GM13976 (cell line): Measurements from ENCODE around the gene TXNDC17.
"Not testable (repeated sequence)": the region's sequence is repeated elsewhere in the genome, so short reads cannot be mapped to it uniquely, and the experiment has no call there.

Source experiments
- DNase-seq: peaks from one replicate; pipeline ENCODE4 v3.0.0; 2012; ENCODE audit warnings: low spot score
- in situ Hi-C: fragments of 300-500 bp; cut with MboI; formaldehyde crosslinking; loops from one replicate; pipeline ENCODE4 v1.12.0; 2022; ENCODE audit warnings: low sequenced_read_pairs, mixed read lengths, inconsistent platforms; ENCODE audit not compliant: unreplicated experiment
- TF ChIP-seq, protein P1 (sequence below): IDR thresholded peaks from 2 replicates; pipeline ENCODE4 v1.5.1; 2012; ENCODE audit warnings: borderline replicate concordance, mild to moderate bottlenecking; ENCODE audit not compliant: insufficient read depth; ENCODE audit errors: extremely low read depth, missing control alignments, control extremely low read depth

Gene TXNDC17

DNA sequence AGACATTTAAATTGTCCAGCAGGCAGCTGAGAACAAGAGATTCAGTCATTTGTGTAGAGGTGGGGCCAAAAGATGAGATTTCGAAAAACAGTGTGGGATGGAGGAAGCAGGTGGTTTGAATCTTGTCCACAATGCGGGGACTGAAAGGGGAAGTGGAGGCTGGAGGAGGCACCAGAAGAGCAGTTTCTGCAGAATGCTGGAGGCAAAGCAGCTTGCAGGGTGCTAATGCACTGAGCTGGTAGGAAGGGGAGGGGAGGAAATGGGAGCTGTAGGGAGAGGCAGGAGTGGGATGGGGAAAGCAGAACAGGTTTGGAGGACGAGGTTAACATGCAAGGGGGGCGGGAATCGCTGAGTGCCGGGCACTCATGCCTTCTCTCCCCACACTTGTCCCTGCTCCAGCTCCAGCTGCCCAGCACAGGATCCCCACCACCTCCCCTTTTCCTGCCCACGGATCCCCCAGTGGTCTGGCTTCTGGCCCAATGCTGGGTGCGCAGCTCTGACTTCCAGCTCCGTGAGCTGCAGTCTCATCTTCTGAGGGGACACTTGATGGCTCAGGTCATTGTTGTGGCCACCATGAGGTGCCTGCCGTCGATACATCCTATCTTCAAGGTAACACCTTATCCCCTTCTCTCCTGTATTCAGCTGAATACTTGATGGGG, 20.1 kb downstream of the TXNDC17 start:
- peak; percentile 69 for DNase-seq
- TF ChIP-seq, protein P1, sequence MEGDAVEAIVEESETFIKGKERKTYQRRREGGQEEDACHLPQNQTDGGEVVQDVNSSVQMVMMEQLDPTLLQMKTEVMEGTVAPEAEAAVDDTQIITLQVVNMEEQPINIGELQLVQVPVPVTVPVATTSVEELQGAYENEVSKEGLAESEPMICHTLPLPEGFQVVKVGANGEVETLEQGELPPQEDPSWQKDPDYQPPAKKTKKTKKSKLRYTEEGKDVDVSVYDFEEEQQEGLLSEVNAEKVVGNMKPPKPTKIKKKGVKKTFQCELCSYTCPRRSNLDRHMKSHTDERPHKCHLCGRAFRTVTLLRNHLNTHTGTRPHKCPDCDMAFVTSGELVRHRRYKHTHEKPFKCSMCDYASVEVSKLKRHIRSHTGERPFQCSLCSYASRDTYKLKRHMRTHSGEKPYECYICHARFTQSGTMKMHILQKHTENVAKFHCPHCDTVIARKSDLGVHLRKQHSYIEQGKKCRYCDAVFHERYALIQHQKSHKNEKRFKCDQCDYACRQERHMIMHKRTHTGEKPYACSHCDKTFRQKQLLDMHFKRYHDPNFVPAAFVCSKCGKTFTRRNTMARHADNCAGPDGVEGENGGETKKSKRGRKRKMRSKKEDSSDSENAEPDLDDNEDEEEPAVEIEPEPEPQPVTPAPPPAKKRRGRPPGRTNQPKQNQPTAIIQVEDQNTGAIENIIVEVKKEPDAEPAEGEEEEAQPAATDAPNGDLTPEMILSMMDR, result no peak
- in situ Hi-C loops, result loop anchor here (25.0 kb wide), 1 partner anchor 351 kb away; the partner anchor contains the start of genes BCL6B and RNASEK

DNA sequence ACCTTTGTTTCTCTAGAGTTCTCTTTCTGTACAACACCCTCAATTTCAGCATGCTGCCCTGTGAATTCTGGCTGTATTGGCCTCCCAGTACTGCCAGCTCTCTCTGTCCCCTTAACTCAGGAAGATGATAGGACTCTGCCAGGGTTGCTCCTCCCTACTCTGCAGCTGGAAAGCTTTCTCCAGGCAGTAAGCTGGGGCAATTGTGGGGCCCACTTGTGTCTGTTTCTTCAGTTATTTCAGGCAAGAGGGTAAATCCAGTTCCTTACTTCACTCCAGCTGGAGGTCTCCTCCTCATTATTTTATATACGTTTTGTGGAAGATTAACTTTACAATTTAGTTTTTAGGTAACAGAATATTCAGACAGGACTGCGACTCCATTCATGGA, 20.6 kb downstream of the TXNDC17 start:
- TF ChIP-seq, protein P1, result no peak
- no peak for DNase-seq
- in situ Hi-C loops, result loop anchor here (25.0 kb wide), 1 partner anchor 351 kb away; the partner anchor contains the start of genes BCL6B and RNASEK

DNA sequence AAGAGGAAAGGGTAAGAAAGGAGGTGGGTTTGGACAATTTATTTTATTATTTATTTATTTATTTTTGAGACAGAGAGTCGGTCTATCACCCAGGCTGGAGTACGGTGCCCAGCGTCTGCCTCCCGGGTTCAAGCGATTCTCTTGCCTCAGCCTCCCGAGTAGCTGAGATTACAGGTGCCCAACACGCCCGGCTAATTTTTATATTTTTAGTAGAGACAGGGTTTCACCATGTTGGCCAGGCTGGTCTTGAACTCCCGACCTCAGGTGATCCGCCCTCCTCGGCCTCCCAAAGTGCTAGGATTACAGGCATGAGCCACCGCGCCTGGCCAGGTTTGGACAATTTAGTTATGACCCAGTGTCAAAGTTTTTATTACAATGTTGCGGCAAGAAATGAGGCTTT, 22.3 kb downstream of the TXNDC17 start:
- not testable (repeated sequence) for DNase-seq
- in situ Hi-C loops, result loop anchor here (25.0 kb wide), 1 partner anchor 349 kb away; the partner anchor contains the start of genes BCL6B and RNASEK

DNA sequence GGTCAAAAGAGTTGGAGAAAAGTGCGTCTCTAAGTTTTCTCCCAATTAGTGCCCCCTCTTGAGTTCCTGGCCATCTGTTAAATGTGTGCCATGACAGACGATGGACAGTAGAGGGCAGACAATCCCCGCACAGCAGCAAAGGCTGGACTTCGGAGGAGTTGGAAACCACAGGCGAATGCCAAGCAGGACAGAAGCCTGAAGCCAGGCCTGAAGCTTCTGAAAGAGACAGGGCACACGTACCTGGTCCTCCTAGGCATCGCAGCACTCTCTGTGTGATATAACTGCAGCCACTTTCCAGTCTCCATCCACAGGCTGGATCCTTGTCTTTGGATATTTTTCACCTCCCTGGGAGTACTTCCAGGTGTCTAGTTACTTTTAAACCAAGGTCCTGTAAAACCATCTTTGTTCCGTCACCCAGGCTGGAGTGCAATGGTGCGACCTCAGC, 25.2 kb downstream of the TXNDC17 start:
- DNase-seq, result peak; percentile 78
- TF ChIP-seq, protein P1, result peak; percentile 94
- in situ Hi-C loops, result loop anchor here (25.0 kb wide), 1 partner anchor 346 kb away; the partner anchor contains the start of genes BCL6B and RNASEK

DNA sequence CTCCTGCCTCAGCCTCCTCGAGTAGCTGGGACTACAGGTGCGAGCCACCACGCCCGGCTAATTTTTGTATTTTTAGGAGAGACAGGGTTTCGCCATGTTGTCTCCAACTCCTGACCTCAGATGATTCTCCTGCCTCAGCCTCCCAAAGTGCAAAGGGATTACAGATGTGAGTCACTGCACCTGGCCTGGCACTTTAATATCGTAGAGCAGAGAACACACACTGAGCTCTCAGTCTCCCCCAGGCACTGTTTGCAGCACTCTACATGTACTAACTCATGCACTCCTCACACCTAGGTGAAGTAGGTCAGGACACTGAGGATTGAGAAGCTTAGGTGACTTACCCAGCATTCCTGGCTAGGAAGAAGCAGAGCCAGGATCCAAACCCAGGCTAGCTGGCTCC, 25.7 kb downstream of the TXNDC17 start:
- in situ Hi-C loops, result loop anchor here (25.0 kb wide), 1 partner anchor 346 kb away; the partner anchor contains the start of genes BCL6B and RNASEK
- TF ChIP-seq, protein P1, result no peak
- DNase-seq, result no peak

DNA sequence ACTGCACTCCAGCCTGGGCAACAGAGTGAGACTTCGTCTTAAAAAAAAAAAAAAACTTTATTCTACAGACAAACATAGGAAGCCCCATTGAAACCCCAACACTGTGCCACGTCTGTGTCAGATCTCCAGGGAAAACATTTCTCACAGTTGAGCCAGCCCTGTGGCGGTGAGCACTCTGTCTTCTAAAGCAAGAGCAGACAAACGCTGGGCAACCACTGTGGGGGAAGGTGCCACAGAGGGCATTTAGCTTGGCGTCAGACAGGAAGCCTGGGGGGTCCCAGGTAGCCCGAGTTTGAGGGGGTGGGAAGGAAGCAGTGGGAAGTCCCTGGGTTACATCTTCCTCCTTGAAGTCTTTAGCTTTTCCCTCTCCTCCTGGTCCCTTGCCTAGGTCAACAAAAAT, 26.7 kb downstream of the TXNDC17 start:
- peak; percentile 8 for DNase-seq
- in situ Hi-C loops, result loop anchor here (25.0 kb wide), 1 partner anchor 345 kb away; the partner anchor contains the start of genes BCL6B and RNASEK
- TF ChIP-seq, protein P1, result no peak

DNA sequence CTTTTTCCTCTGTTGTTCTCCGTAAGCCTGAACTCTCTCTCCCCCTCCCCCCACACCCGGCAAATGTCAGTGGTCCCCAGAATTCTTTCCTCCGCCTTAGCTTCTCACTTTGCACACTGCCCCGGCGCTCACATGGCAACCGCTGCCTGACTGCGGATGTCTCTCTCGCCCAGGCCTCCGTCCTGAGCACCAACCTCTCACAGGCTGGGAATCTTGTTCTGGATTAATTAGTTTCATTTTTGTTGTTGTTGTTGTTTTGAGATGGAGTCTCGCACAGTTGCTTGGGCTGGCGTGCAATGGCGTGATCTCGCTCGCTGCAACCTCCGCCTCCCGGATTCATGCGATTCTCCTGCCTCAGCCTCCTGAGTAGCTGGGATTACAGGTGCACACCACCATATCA, 27.4 kb downstream of the TXNDC17 start:
- no peak for DNase-seq
- TF ChIP-seq, protein P1, result no peak
- in situ Hi-C loops, result loop anchor here (25.0 kb wide), 1 partner anchor 344 kb away; the partner anchor contains the start of genes BCL6B and RNASEK
